PFSK-1 (cell line): ENCODE results near the gene MRPL14.

Experiments
- POLR2AphosphoS5 ChIP-seq: IDR thresholded peaks from 2 replicates; pipeline ENCODE4 v1.6.1; 2012; ENCODE audit warnings: low read depth, mild to moderate bottlenecking, control low read depth, low read length, moderate library complexity
- REST ChIP-seq, 2 experiments: IDR thresholded peaks; 2 replicates each; pipeline versions ENCODE4 v1.6.1 to v1.8.0; 2011 to 2012; ENCODE audit warnings: low read depth in 2 of 2, low read length in 2 of 2, control low read depth in 1 of 2, inconsistent platforms in 1 of 2, mild to moderate bottlenecking in 1 of 2, moderate library complexity in 1 of 2; ENCODE audit not compliant: insufficient read depth in 1 of 2
- SIN3A ChIP-seq: IDR thresholded peaks from 2 replicates; pipeline ENCODE4 v1.6.1; 2012; ENCODE audit warnings: mild to moderate bottlenecking, low read length, moderate library complexity, borderline replicate concordance; ENCODE audit not compliant: insufficient read depth
- TAF1 ChIP-seq: IDR thresholded peaks from 2 replicates; pipeline ENCODE4 v1.6.1; 2012; ENCODE audit warnings: low read length, control low read depth, borderline replicate concordance; ENCODE audit not compliant: insufficient read depth

- no peak for TF ChIP-seq TAF1
- no peak for TF ChIP-seq POLR2AphosphoS5
- TF ChIP-seq REST (IDR thresholded peaks at IDR 0.05; ENCODE audit: insufficient read depth in 1 of 2, low read depth in 2 of 2, low read length in 2 of 2), result no peak
- TF ChIP-seq SIN3A, result no peak
Measured at GRCh38 chr6:44146685-44147084, 19.4 kb upstream of the MRPL14 start.
